CD4-positive, alpha-beta T cell treated with Interleukin-6 at 100 ng/mL for 8 hours (primary cell): Measurements from ENCODE around the gene NECTIN4.
A peak's percentile ranks its signal among the peaks of the same experiment; 100 is the strongest.

Source experiments
- DNase-seq: peaks from one replicate; pipeline ENCODE4 v3.0.0-alpha.2; 2020; ENCODE audit warnings: mixed read lengths, low spot score

Gene NECTIN4

DNA sequence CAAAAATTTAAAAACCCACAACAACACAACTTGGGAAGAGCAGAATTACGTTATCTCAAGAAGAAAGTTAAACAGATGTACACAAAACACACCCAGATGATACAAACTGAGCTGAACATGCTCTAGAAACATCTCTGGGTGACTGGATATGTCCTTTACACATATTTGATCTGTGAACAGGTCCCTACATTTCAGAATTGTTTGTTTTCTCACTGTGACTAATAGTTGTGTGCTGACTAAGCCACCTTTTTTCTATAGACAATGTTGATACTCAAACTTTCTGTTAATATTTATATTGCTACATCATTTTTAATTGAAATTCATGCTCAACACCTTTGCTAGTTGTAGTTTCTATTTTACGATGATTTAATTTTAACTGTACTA lies 67.4 kb downstream of the NECTIN4 start:
- DNase-seq: no peak

DNA sequence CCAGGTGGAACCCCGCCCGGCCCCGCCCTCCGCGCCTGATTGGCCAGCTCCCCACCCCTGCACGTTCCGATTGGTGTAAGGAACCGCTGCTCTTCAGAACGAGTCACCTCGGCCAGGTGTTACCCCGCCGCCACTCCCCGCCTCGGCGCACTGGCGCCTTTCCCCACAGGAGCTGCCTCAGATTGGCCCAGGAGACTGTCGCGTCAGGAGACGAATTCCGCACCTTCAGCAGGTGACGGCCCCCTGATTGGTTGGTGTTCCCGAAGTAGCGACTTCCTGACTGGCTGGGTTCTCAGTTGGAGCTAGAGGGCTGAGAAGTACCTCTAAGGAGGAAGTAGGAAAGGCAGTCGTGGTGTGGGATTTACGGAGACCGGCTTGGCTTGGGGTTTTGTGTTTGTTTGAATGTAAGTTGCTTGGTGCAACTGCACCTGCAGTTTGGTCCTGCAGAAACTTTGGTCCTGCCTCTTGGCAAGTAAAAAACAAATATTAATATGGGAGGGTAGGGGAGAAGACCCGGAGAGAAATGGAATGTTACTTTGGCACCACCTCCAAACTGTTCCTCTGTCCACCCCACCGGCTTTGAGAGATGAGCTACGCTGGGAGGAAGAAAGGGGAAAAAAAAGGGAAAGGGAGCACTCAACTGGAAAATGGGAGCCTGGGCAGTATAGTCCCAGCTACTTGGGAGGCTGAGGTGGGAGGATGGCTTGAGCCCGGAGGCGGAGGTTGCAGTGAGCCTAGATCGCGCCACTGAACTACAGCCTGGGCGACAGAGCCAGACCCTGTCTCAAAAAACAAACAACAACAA lies 68.0 kb downstream of the NECTIN4 start:
- peak; percentile 93 for DNase-seq
